GM21786 (cell line): Measurements from ENCODE around the gene PARP16.

Experiments used
- ATAC-seq: cut with Tn5 transposase; IDR thresholded peaks from one replicate; pipeline ENCODE4 v1.9.1; 2021; ENCODE audit not compliant: unreplicated experiment

PARP16 gene

DNA sequence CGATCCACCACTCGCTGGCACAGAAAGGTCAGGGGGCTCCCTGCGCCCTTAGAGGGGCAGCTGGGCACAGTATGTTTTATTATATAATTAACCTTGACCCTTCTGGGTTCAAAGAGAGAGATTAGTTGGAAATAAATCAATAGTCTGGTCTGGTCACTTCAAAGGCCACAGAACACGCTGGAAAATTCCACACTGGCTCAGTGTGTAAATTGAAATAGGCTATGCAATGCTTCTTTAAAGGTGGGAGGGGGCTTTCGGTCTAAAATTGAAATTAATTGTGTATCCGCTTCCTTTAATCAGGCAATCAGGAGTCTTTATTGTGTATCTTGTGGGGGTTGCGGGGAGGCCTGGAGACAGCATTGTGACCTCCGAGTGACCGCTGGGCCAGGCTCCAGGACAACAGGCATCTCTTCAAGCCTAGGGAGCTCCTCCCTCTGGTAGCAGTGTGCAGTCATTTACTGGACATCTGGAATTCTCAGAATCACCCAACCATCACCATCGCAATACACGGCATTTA lies 25.8 kb upstream of the PARP16 start:
- ATAC-seq = no peak

DNA sequence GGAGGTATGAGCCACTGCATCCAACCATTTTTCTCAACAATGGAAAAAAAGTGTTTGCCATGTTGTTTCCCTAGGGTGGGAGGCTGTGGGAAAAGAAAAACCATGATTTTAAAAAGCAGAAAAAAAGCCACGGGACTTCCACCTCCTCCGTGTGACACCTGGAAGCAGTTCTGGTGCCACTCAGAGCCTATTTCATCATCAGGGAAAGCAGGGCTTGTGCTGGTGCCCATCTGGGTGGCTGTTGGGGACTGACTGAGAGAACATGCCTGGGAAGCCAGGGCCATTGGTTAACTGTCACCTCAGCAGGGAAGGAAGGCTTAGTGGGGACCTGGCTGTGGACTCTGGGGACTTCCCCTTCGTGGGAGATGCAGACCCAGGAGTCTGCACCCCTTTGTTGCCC lies 25.1 kb upstream of the PARP16 start:
- no peak for ATAC-seq

DNA sequence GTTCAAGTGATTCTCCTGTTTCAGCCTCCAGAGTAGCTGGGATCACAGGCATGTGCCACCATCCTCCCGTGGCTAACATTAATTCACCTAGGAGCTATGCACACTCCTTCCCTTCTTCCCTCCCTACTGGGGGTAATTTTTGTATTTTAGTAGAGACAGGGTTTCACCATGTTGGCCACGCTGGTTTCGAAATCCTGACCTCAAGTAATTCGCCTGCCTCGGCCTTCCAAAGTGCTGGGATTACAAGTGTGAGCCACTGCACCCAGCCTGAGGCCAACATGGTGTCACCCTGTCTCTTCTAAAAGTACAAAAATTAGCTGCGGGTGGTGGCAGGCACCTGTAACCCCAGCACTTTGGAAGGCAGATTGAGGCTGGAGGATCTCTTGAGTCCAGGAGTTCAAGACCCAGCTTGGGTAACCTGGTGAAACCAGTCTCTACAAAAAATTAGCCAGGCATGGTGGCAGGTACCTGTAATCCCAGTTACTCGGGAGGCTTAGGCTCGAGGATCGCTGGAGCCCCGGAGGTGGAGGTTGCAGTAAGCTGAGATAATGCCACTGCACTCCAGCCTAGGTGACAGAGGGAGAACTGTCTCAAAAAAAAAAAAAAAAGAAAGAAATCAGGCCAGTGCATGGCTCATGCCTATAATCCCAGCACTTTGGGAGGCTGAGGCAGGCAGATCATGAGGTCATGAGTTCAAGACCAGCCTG lies 23.9 kb upstream of the PARP16 start:
- ATAC-seq = no peak

DNA sequence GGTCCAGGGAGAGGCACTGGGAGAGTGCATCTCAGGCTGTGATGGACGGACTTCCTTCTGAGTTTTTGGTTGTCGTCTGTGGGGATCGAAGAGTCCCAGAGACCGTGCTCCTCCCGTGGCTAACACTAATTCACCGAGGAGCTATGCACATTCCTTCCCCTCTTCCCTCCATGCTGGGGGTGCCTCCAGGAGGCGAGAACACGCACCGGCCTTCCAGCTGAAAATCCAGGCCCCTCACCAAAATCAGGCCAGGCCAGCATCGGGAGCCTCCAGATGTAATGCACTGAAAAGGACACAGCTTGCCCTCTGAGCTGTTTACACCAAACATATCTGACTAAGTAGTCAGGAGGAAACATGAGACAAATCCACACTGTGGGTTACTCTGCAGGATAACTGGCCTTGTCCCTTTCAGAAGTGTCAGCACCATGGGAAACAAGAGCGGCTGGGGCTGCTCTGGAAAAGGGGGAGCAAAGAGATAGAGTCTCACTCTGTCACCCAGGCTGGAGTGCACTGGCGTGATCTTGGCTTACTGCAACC lies 23.3 kb upstream of the PARP16 start:
- ATAC-seq = no peak

DNA sequence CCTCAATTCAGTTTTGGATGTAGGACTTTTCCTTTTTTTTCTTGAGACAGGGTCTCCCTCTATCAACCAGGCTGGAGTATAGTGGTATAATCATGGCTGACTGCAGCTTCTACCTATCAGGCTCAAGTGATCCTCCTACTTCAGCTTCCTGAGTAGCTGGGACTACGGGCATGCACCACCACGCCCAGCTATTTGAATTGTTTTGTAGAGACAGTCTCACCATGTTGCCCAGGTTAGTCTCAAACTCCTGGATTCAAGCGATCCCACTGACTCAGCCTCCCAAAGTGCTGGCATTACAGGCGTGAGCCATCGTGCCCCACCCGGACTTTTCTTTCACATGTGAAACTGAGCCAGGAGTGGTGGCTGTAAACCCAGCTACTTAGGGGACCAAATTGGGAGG lies 21.3 kb upstream of the PARP16 start:
- ATAC-seq = no peak

DNA sequence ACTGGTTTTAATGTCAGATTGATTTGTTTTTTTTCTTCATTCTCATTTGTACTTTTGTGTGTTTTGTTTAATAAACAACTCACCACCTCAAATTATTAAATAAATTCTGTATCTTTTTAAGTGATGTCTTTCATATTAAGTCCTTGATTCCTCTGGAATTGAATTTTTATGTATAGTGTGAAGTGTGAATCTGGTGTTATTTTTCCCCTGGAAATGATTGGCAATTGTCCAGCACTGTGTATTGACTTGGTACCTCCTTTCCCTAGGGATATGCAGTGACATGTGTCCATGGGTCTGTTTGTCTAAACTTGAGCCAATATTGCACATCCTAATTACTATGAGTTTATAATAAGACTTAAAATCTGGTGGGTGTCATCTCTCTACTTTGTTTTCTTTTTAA lies 19.9 kb upstream of the PARP16 start:
- ATAC-seq = no peak

DNA sequence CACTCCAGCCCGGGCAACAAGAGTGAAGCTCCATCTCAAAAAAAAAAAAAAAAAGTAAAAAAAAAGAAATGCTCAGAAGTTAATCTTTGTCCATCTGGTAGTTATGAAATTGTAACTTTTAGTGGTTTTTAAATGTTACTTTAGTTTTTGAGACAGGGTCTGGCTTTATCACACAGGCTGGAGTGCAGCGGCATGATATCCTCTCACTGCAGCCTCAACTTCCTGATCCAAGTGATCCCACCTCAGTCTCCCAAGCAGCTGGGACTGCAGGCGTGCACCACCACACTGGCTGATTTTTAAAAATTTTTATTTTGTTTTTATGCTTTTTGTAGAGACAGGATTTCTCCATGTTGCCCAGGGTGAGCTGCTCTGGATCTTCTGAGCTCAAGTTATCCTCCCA lies 19.1 kb upstream of the PARP16 start:
- ATAC-seq = no peak

DNA sequence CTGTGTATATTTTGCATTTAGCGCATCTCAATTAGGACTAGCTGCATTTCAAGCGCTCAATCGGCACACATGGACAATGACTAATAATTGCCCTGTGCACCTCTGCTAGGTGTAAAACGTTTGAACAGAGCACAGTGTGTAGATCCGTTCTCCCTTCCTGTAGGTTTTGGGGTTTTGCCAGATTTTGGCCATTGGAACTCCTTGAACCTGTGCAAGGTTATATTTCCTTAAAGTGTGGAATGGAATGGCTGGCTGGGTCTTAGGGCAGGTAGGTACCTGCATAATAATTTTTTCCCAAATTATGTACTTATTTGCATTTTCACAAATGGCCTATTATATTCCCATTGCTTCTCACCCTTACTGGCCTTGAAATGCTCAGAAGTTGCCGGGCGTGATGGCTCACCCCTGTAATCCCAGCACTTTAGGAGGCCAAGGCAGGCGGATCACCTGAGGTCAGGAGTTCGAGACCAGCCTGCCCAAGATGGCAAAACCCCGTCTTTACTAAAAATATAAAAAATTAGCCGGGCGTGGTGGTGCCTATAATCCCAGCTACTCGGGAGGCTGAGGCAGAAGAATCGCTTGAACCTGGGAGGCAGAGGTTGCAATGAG lies 18.6 kb upstream of the PARP16 start:
- ATAC-seq = no peak

DNA sequence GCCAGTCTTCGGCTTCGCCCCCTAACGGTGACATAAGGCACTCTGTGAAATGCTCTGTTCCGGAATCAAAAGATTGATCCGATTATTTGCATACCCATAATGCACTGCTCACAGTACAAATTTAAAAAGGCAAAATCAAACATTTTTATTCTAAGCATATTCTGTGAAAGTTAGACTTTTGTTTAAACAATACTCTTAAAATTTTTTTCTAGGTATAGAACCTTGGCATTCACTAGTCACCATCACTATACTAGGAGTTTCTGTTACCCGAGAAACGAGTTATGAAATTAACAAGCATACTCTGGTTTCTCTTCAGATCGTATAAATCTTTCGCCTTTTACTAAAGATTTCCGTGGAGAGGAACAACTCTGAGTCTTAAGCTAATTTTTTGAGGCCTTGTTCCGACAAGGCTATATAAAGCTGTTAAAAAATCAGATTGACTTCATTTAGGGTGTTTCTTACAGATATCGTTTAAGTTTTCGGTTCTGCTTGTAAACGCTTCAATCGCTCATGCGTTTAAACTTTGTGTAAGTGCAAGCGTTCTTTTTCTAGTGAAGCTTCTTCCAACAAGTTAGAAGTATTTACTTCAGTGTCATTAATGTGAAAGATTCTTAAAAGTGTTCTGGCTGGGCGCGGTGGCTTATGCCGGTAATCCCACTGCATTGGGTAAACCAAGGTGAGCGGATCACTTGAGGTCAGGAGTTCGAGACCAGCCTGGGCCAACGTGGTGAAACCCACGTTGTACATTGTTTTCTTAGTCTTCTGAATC lies 17.9 kb upstream of the PARP16 start, which contains the start of gene RNU5B-1:
Gene RNU5B-1, plus strand, starts transcription at position 297 of the 769 bp plus-strand sequence.
- ATAC-seq = peak; percentile 66

DNA sequence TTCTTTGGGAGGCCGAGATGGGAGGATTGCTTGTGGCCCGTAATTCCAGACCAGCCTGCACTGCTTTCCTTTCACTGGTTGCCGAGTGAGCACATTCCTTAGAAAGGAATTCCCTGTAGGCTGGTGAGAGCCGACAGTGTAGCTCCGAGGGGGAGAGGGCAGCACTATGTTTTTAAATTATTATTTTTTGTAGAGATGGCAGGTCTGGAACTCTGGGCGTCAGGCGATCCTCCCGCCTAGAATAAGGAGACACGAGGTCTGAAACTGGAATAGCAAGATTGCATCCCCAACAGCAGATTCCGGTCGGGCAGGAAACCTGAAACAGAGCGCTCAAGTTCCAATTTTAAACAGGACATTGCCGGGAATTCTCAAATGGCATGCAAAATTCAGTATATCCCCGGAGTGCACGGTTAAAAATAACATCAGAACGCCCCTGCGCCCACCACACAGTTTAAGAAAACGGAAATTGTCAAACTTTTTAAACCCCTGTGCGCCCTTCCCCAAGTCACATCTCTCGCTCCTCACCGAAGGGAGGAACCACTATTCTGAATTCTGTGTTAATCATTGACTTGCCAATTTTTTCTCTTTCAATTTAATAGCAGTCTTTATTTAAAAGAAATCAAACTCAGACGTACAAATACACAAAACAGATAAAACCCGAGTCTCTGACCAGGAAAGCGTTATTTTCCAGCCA lies 17.2 kb upstream of the PARP16 start:
- no peak for ATAC-seq

DNA sequence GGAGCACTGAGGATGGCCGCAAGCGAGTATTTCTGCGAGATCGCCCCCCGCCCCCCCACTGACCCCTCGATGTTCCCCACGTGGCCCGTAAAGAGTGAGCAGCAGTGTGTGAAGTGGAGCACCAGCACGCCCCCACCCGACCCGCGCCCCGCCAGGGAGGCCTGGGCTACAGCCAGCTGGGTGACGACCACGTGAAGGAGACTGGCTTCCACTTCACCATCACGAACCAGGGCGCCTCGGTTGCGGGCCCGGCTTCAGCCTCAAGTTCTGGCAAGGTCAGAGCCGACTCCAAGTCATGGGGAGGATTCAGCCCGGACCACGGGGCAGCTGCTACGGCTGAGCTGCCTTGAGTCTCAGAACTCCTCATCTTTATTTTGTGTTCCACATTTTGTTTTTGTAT lies 15.4 kb upstream of the PARP16 start:
- no peak for ATAC-seq

DNA sequence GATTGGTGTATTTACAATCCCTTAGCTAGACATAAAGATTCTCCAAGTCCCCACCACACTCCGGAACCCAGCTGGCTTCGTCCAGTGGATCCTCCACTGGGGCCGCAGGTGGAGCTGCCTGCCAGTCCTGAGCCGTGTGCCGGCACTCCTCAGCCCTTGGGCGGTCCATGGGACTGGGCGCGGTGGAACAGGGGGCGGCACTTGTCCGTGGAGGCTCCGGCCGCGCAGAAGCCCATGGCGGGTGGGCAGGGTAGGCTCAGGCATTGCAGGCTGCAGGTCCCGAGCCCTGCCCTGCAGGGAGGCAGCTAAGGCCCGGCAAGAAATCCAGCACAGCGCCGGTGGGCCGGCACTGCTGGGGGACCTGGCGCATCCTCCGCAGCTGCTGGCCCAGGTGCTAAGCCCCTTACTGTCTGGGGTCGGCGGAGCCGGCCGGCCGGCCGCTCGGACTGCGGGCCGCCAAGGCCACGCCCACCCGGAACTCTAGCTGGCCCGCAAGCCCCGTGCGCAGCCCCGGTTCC lies 14.3 kb upstream of the PARP16 start:
- no peak for ATAC-seq

DNA sequence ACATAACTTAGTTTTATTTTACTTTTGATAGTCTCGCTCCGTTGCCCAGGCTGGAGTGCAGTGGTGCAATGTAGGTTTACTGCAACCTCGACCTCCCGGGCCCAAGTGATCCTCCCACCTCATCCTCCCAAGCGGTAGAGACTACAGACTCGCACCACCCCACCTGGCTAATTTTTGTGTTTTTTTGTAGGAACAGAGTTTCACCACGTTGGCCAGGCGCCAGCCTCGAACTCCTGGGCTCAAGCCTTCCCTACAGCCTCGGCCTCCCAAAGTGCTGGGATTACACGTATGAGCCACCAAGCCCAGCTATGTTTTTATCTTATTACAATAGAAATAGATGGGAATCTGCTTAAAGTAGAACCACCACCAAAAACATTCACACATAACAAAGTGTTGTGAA lies 12.0 kb upstream of the PARP16 start:
- no peak for ATAC-seq

DNA sequence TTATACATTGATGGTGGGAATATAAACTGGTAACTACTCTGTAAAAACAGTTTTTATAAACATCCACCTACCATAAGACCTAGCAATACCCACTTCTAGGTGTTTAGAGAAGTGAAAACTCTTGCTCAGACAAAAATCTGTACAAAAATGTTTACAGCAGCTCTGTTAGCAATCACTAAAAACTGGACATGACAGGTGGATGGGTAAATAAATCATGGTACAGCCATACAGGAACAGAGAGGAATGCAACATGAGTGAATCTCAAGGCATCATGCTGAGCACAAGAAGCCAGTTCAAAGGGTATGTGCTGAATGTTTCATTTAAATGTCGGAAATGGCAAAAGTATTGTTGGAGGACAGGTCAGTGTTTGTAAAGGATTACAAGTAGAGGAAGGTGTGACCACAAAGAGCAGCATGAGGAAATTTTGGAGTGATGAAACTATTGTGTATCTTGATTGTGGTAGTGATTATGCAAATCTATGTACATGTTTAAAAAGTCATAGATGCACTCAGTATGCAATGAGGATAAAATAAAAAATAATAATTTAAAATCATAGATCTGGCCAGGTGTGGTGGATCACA lies 6.3 kb upstream of the PARP16 start:
- no peak for ATAC-seq

DNA sequence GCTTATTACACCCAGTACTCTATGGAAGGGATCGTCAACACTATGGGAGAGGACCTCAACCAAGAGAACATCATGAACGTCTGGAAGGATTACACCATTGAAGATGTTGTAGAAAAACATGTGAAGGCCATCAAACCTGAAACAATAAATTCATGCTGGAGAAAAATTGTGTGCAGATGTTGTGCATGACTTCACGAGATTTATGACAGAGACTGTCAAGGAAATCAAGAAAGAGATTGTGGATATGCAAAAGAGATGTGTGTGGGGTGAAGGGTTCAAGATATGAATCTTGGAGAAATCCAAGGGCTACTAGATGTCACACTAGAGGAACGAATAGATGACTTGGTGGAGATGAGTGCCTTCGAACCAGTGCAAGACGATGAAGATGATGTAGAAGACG lies 3.5 kb upstream of the PARP16 start:
- ATAC-seq = no peak

DNA sequence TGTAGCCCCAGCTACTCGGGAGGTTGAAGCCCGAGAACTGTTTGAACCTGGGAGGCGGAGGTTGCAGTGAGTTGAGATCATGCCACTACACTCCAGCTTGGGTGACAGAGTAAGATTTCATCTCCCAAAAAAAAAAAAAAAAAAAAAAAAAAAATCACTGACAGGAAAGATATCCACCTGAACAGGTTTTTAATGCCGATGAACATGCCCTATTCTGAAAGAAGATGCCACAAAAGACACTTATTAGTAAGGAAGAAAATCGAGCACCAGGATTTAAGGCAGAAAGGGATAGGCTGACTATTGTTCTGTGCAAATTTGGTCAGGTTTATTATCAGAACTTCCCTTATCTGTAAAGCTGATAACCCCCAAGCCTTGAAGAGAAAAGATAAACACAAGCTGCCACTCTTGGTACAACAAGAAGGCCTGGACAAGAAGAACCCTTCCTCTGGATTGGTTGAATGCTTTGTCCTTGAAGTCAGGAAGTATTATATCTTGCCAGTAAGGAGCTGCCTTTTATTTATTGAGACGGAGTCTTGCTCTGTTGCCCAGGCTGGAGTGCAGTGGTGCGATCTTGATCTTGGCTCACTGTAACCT lies 2.7 kb upstream of the PARP16 start:
- no peak for ATAC-seq

DNA sequence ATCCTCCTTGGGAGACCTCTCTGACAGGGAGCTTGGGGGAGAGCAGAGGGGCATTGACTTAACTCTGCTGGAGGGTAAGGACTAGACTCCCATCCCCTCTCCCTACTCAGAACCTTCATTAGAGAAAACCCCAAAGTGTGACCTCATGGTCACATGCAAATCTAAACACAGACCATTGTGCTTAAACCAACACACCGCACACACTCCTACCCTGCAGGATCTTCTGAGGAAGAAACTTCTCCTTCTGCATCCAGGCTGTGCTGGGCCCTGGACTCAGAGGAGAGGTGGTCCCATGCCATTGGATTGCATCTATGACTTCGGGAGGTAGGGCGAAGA lies 805 bp upstream of the PARP16 start:
- no peak for ATAC-seq

DNA sequence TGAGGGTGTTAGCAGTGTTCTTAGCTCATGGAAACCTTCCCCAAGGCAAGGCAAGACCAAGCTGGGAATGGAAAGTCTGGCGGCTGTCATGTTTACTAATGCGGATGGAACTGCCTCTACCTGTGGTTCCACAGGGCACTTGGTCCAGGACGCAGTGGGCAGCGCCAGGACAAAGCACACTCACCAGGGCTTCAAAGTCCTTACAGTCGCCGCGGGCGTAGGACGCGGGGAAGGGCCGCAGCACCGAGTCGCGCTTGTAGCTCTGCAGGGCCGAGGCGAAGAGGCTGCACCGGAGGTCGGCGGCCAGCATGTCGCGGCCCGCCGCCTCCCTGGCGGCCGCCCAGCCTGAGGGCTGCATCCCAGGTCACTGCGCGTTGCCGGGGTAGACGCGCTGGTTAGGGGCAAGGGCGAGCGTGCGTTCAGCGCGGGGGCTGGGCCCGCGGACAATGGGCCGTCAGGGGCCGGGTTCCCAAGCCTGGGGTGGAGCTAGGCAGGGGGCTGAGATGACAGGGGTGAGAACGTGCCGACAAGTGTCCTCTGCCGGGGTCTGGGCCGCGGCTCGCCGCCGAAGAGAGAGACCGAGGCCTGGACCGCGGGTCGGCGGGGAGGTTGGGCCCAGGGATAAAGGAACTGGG lies 497 bp downstream of the PARP16 start:
- peak; percentile 20 for ATAC-seq

DNA sequence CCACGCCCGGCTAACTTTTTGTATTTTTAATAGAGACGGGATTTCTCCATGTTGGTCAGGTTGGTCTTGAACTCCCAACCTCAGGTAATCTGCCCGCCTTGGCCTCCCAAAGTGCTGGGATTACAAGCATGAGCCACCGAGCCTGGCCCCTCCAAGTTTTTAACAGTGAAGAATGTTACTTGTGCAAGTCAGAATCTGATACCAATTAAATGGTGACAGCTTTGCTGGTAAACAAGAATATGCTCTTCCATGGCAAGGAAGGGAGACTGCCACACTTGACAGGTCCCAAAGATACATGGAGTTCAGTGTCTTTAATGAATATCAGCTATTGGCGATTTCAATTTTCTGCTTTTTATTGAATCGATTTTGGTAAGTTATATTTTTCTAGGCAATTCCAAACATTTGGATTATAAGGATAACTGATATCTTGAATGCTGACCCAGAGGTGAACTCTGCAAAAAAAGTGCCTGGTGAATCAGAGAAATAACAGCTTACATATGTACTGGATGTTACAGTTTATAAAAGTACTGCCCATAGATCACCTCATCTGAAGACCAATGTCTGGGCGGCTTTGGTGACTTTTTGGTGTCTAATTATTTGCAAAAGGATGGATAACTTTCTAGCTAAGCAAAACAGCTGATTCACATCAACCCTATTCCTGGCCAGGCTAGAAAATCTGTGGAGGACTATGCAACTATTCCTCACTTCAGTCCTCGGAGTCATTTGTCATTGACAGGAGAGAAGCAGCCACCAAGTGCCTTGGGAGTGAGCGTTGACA lies 1.2 kb downstream of the PARP16 start:
- no peak for ATAC-seq
